HepG2 (cell line): ENCODE measurements around the gene TNP2. TPM values are rescaled to one million over a fixed set of nuclear protein-coding genes. Genes with fewer than 3 reads are reported as not detected.

Experiments
- ATAC-seq: fragments of 200-7000 bp; cut with Tn5 transposase; 3 replicates; pipeline ENCODE4 v1.9.1; 2020; ENCODE audit warnings: mild to moderate bottlenecking, moderate library complexity
- BruUV-seq: library from RNA; stranded (reverse); fragments of 400-500 nt; replicated peaks from 2 replicates; lab custom pipeline; 2021; lab: Mats Ljungman, UMichigan
- CTCF ChIA-PET: fragments of 300-600 bp; formaldehyde crosslinking; extraction: SDS; loops from one replicate; lab custom pipeline; 2021; ENCODE audit warnings: low total read pairs, inconsistent platforms, low intra/inter-chr PET ratio; lab: Yijun Ruan, JAX
- POLR2A ChIA-PET: fragments of 350-600 bp; sonication (Branson Sonifier 250); formaldehyde crosslinking; loops from one replicate; lab custom pipeline; 2020; ENCODE audit warnings: antibody characterized with exemption, inconsistent platforms; lab: Yijun Ruan, JAX
- DNase-seq: peaks from one replicate; pipeline ENCODE4 v3.0.0-alpha.2; 2015; ENCODE audit warnings: low spot score
- FAIRE-seq: peaks from 3 replicates; lab custom pipeline; 2011; peaks lifted over from hg19 to GRCh38; lab: Jason Lieb, UNC
- H2AFZ ChIP-seq: one replicate; pipeline ENCODE4 v1.6.1; 2011; ENCODE audit warnings: low read length, inconsistent platforms
- H3K27ac ChIP-seq: fragments of 300-600 bp; 3 replicates; pipeline ENCODE4 v1.8.0; 2011; ENCODE audit warnings: mixed run types, mild to moderate bottlenecking, mixed read lengths, low read length, inconsistent platforms; ENCODE audit not compliant: insufficient read depth; ENCODE audit errors: extremely low read length
- H3K27me3 ChIP-seq, 2 experiments: fragments of 200-600 bp in 1 of 2; 2 replicates in 1 of 2; 3 replicates in 1 of 2; pipeline versions ENCODE4 v1.6.0 to v1.8.0; 2011; ENCODE audit warnings: low read length in 2 of 2, mild to moderate bottlenecking in 2 of 2, moderate library complexity in 2 of 2, inconsistent platforms in 1 of 2; ENCODE audit not compliant: insufficient read depth in 2 of 2, control insufficient read depth in 1 of 2
- H3K36me3 ChIP-seq, 2 experiments: fragments of 200-600 bp in 1 of 2; replicated peaks in 1 of 2; 2 replicates in 1 of 2; 3 replicates in 1 of 2; pipeline versions ENCODE4 v1.5.1 to v1.8.0; 2011; ENCODE audit warnings: low read length in 2 of 2, inconsistent platforms in 1 of 2; ENCODE audit not compliant: insufficient read depth in 2 of 2, control insufficient read depth in 1 of 2
- H3K4me1 ChIP-seq: 2 replicates; pipeline ENCODE4 v1.5.1; 2012; ENCODE audit warnings: low read length, inconsistent platforms; ENCODE audit not compliant: insufficient read depth
- H3K4me2 ChIP-seq: 2 replicates; pipeline ENCODE4 v1.6.0; 2011; ENCODE audit warnings: low read depth, low read length, inconsistent platforms
- H3K4me3 ChIP-seq, 3 experiments: fragments of 200-600 bp in 1 of 3; sonication (generic), shearing (Covaris generic) in 1 of 3; replicated peaks in 1 of 3; 2 replicates each; pipeline ENCODE4 v1.5.1; 2011 to 2016; ENCODE audit warnings: low read length in 3 of 3, inconsistent platforms in 2 of 3, low read depth in 2 of 3, mild to moderate bottlenecking in 2 of 3, control low read depth in 1 of 3, mixed read lengths in 1 of 3; ENCODE audit not compliant: insufficient read depth in 1 of 3
- H3K79me2 ChIP-seq: one replicate; pipeline ENCODE4 v1.6.1; 2011; ENCODE audit warnings: low read length, inconsistent platforms; ENCODE audit not compliant: insufficient read depth
- H3K9ac ChIP-seq: 2 replicates; pipeline ENCODE4 v1.6.0; 2011; ENCODE audit warnings: mild to moderate bottlenecking, low read depth, low read length, inconsistent platforms; ENCODE audit not compliant: insufficient read depth
- H3K9me3 ChIP-seq: 2 replicates; pipeline ENCODE4 v1.5.1; 2012; ENCODE audit warnings: mild to moderate bottlenecking, low read length
- H4K20me1 ChIP-seq: 2 replicates; pipeline ENCODE4 v1.6.0; 2011; ENCODE audit warnings: inconsistent platforms, mild to moderate bottlenecking, low read length, moderate library complexity; ENCODE audit not compliant: insufficient read depth
- GMEB2 ChIP-seq: IDR thresholded peaks from 2 replicates; pipeline ENCODE4 v1.6.1; 2016; ENCODE audit warnings: missing biosample characterization, missing genetic modification reagents, low read depth
- GTF3A ChIP-seq: sonication (generic); formaldehyde crosslinking; conservative IDR thresholded peaks from 2 replicates; pipeline ENCODE4 v1.4.0; 2020; ENCODE audit warnings: mild to moderate bottlenecking, missing genetic modification reagents
- POGK ChIP-seq: sonication (generic); formaldehyde crosslinking; conservative IDR thresholded peaks from 2 replicates; pipeline ENCODE4 v1.8.0; 2022; ENCODE audit warnings: mild to moderate bottlenecking, moderate library complexity, missing genetic modification reagents
- ZBTB10 ChIP-seq: sonication (generic); formaldehyde crosslinking; IDR thresholded peaks from 2 replicates; pipeline ENCODE4 v1.4.0; 2020; ENCODE audit warnings: missing genetic modification reagents, borderline replicate concordance
- ZBTB4 ChIP-seq: sonication (generic); formaldehyde crosslinking; IDR thresholded peaks from 2 replicates; pipeline ENCODE4 v1.4.0; 2020; ENCODE audit warnings: missing genetic modification reagents, mild to moderate bottlenecking, borderline replicate concordance
- ZFP91 ChIP-seq: sonication (generic); formaldehyde crosslinking; IDR thresholded peaks from 2 replicates; pipeline ENCODE4 v1.9.0; 2022; ENCODE audit warnings: missing genetic modification reagents, mild to moderate bottlenecking, borderline replicate concordance
- ZNF138 ChIP-seq: sonication (generic); formaldehyde crosslinking; IDR thresholded peaks from 2 replicates; pipeline ENCODE4 v1.5.0; 2020; ENCODE audit warnings: mild to moderate bottlenecking, low read depth, missing genetic modification reagents
- ZNF572 ChIP-seq: sonication (generic); formaldehyde crosslinking; IDR thresholded peaks from 2 replicates; pipeline ENCODE4 v1.5.1; 2020; ENCODE audit warnings: mild to moderate bottlenecking, missing genetic modification reagents
- ZSCAN29 ChIP-seq: sonication (generic); formaldehyde crosslinking; conservative IDR thresholded peaks from 2 replicates; pipeline ENCODE4 v1.4.0; 2020; ENCODE audit warnings: mild to moderate bottlenecking, missing genetic modification reagents
- WGBS: methylation state at CpG from one replicate; pipeline ENCODE4 v1.1.6; 2017; ENCODE audit warnings: low lambda C conversion rate; 5-methylcytosine and 5-hydroxymethylcytosine counted together
- in situ Hi-C: cut with HindIII; loops from 2 replicates; pipeline ENCODE4 v1.10.0; 2017; ENCODE audit warnings: low pct_unique_long_range_greater_than_20kb; ENCODE audit not compliant: extremely low pct_ligation_motif_present
- intact Hi-C: fragments of 100-400 bp; cut with micrococcal nuclease; formaldehyde crosslinking; loops from one replicate; pipeline ENCODE4 v1.10.0; 2022; ENCODE audit not compliant: unreplicated experiment
- polyA plus RNA-seq, 8 experiments: library from polyadenylated mRNA; depleted of rRNA in 3 of 8; stranded (reverse) in 7 of 8; unstranded in 1 of 8; fragments of >200 nt; fragmentation: Illumina TruSeq in 4 of 8; extraction: Trizol in 4 of 8; gene quantifications; 2 replicates each; pipeline versions ENCODE4 v1.2.1 to v1.2.3, GENCODE V29; 2011 to 2016; ENCODE audit warnings: low read depth in 4 of 8, missing spikeins in 1 of 8, mixed read lengths in 1 of 8; ENCODE audit not compliant: insufficient read depth in 1 of 8
- total RNA-seq, 5 experiments: library from RNA; depleted of rRNA; stranded (reverse); fragments of >200 nt; fragmentation: Illumina TruSeq; extraction: Trizol; gene quantifications; 2 replicates each; pipeline ENCODE4 v1.2.3, GENCODE V29; 2016; ENCODE audit warnings: low read depth in 1 of 5

The TNP2 gene
- total and polyA plus RNA-seq, 2 of the 13 experiments (the other 11 are each of a cell fraction or from before 2014, with no cell fraction given) = not detected

- TF ChIP-seq POGK (CRISPR knock-in tag) (no peak), ZBTB10 (no peak)
Observed at GRCh38 chr16:11268921-11269375, at the start of gene TNP2 (continued).

- no peak for FAIRE-seq
- CTCF ChIA-PET = no interaction called here
- POLR2A ChIA-PET = interaction anchor here (2.2 kb wide), 1 partner anchor 63 kb away, joined by 10 read pairs; the partner anchor contains the start of gene SOCS1
- TF ChIP-seq ZNF572 (CRISPR knock-in tag) (no peak), ZSCAN29 (CRISPR knock-in tag) (no peak), GMEB2 (CRISPR knock-in tag) (no peak), GTF3A (CRISPR knock-in tag) (no peak), ZNF138 (CRISPR knock-in tag) (no peak), ZBTB4 (peak; percentile 3; the same call in 1 of the 2 replicates), ZFP91 (CRISPR knock-in tag) (0 out of 2 replicates have a peak, but pooled peaks have one; percentile 7)
Observed at GRCh38 chr16:11318817-11319216, 49.7 kb upstream of the TNP2 start.

More at GRCh38 chr16:11318817-11319216, 49.7 kb upstream of the TNP2 start:
- no peaks in the 10 kb centered on the region for H3K36me3 ChIP-seq
- H2AFZ ChIP-seq = no peak overlapping the region
- no peaks in the 10 kb centered on the region for H3K9me3 ChIP-seq
- no TSS peak for BruUV-seq
- H3K4me3 ChIP-seq = no peak overlapping the region
- WGBS = 84% methylated on average over 8 of the region's 8 CpGs
- ATAC-seq (no peak), DNase-seq (no peak)
- H3K4me1 ChIP-seq = peaks cover 26% of the 10 kb centered on the region
- no peaks in the 10 kb centered on the region for H3K27me3 ChIP-seq
- in situ Hi-C loops (no loop called here), intact Hi-C loops (no loop called here)
- no peak overlapping the region for H3K27ac ChIP-seq
- H3K9ac ChIP-seq = no peak overlapping the region
- H3K4me2 ChIP-seq = no peak overlapping the region
- H3K79me2 ChIP-seq = no peaks in the 10 kb centered on the region
- no peaks in the 10 kb centered on the region for H4K20me1 ChIP-seq
